SK-N-DZ (cell line): Measurements from ENCODE around the gene TM4SF1.
A peak's percentile ranks its signal among the peaks of the same experiment; 100 is the strongest.

ENCODE experiments used
- DNase-seq: peaks from one replicate; pipeline ENCODE4 v3.0.0-alpha.2; 2015; ENCODE audit warnings: low spot score

Gene TM4SF1

GRCh38 chr3:149375501-149376196 lies 1.8 kb downstream of the TM4SF1 start:
- DNase-seq: no peak

GRCh38 chr3:149374793-149375500 lies 2.5 kb downstream of the TM4SF1 start:
- DNase-seq: no peak

- DNase-seq: no peak
Observed at GRCh38 chr3:149374391-149374790, 3.1 kb downstream of the TM4SF1 start.

DNA sequence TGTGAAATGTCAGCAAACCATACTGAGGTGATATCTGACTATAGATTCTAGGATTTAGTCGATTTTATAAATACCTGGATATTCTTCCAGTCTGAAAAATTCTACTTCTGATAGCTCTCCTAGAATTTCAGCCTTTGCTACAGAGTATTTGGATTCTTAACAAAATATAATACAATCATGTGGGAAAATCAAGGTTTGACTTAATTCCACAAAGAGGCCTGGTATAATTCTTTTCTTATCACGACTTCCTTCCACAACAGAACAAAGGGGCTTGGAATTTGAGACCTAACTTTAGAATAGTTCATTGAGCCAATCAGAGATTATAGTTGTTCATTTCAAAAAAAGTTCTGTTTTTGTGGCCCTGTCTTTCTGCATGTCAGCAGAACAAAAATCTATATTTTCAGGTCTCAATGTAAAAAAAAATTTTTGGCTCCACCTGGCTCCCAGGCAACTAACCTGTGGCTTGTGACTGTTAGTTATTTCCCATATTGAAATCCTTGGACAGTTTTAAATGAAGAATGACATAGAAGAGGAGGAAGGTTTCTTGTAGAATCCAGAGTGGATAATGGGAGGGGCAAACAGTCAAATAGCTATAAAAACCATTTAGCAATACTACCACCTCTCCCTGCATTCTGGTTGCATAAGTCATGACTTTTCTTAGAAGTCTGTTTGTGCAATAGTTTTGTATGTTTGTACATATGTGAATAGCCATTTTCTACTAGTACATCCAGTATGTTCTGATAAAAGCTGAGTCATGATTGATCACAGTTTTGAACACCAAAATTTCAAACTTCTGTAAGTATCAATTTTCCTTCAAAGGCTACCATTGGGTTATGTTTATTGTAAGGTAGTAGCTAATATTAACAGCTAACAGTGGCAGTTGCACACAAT lies 4.0 kb downstream of the TM4SF1 start:
- no peak for DNase-seq

DNA sequence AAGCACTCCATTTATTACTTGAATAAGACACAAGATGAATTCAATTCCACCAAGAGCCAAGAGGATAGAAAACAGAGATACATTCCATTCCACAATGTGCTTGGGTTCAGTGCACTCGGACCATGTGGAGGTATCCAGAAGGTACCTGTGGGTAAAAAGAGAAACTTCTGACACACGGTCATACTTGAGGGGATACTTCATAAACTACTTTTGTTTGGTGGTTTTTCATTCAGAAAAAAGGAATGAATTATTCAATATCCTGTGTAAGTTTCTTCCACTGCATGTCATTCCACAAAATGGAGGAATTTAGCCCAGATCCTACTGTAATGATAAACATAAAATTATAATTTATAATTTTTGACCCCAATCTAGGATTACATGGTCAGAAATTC lies 5.7 kb downstream of the TM4SF1 start:
- DNase-seq: no peak

DNA sequence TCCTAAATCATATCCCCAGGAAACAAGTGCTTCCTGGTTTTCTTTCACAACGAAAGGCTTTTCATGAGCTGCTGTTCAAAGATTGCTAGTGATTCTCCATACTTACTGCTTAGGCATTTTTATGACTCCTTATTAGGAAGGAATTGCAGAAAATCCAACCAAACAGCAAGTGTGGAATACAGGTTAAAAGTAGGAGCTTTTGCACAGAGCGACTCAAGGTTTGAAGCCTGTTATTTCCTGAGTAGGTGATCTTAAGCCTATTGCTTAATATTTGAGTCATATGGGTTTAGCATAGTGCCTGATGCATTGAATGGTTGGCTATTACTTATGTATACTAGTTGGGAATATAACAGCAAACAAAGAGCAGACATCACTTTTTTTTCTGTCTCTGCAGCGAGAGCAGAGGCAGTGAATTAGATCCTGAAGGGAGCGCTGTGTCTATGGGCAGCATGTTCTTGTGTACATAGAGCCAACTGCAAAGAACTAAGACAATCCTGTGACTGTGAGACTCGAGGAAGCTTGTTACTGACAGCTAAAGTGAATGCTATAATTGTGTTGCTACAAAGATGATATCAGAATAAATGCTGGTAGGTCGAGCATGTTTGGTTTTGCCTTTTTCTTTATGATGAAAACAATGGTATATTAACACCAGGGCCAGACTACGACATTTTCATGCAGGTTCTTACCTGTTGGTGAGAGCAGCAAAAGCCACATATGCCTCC lies 6.3 kb downstream of the TM4SF1 start:
- DNase-seq: no peak

DNA sequence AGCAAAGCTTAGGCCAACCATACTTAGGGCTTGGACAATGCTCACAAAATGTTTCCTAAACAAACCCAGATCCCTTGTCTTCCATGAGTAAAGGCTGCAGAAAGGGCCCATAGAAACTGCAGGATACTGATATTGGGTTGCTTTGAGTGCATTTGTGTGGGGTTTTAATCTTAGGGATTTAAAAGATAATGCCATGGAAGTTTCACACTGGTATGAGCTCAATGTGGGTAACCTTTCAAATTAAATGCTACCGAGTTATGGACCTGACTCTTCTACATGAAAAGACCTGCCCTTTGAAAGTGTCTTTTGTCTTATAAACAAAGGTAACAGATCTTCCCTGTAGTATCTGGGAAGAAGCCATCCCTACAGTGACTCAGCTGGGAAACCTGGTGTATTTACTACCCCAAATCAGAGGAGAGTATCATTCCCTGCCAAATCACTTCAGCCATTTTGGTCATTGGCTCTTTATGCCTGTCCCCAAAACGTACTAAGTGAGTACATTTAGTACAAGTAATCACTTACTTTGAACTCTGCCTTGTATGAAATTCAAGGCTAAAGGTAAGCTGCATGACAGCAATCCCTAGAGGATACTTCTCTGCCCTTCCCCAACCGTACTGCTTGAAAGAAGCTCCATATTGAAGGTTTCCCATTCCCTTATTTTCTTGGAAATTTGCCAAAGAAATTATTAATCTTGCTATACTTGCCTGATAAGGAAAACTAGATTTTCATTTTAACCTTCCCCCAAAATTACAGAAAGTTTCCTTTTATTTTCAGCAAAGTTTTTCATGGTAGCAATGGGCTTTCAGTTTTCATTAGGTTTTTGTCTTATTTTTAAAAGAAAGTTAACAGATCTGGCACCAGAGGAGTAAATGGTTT lies 7.2 kb downstream of the TM4SF1 start:
- no peak for DNase-seq

- no peak for DNase-seq
Observed at GRCh38 chr3:149368674-149369497, 8.6 kb downstream of the TM4SF1 start.

- no peak for DNase-seq
Observed at GRCh38 chr3:149368201-149368673, 9.2 kb downstream of the TM4SF1 start.

DNA sequence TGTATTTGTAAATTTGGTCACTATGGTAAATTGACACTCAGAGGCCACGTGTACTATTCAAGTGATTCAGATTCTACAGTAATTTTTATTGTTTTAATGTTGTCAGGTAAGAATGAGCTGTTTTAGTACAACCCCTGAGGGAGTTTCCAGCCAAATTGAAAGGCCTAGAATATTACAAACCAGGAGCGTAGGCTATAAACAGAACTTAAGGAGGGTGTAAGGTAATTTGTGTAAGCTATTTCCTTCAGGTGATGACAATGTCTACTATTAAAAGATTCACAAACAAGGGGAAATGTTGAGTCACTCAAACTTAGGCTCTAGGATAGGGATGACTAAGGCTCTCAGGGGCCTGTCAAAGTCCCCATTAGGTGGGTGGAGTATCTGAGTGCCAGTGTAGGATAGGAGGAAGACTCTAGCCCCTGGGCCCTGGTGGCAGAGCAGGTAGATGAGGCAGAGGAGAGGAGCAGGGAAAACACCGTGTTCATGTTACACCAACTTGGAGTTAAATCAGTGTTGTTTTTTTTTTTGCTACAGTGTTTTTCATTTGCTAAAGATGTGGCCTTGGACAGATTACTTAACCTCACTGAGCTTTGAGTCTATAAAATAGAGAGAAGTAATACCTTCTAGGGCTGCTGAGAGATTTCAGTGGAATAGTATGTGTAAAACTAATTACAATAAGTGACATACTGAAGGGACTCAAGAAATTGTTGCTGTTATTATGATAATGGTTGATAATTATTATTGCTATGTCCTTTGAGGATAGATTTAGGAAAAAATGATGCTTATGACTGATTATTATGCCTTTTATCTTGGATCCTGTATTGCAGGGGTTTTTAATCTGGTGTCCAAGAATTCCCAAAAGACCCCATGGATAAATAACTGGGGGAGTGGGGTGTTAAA lies 10.3 kb downstream of the TM4SF1 start:
- DNase-seq: no peak

GRCh38 chr3:149366031-149366430 lies 11.4 kb downstream of the TM4SF1 start:
- DNase-seq: no peak

DNA sequence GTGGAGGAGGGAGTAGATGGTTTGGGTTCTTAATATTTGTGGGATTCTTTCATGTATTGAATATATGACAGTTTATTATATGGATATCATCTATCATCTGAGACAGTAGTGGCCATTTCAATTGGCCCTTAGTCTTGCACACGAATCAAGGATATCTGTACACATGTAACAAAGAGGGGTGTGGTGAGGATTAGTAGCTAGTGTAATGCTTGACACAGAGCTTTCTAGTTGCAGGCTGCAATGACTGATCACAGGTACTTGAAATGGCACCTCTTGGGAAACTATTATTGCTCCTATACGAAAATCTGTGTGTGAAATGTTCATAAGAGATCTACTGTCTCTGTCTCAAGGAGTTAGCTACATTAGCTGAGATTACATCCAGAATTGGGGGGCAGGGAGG lies 12.8 kb downstream of the TM4SF1 start:
- DNase-seq: no peak

DNA sequence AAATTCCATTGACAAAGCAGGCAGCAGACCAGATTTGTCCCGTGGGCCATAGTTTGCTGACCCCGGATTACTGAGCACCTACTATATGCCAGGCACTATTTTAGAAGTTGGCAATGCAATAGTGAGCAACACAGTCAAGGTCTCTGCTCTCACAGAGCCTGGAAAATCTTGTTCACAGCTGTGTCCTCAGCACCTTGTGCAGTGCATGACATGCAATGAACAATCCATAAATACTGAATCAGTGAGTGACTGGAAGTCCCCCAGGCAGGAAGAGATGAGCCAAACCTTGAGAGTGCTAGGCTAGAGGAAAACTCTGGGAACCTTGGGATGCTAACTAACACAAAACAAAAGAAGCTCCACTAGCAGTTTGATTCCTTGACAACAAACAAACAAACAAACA lies 14.4 kb downstream of the TM4SF1 start:
- DNase-seq: no peak

DNA sequence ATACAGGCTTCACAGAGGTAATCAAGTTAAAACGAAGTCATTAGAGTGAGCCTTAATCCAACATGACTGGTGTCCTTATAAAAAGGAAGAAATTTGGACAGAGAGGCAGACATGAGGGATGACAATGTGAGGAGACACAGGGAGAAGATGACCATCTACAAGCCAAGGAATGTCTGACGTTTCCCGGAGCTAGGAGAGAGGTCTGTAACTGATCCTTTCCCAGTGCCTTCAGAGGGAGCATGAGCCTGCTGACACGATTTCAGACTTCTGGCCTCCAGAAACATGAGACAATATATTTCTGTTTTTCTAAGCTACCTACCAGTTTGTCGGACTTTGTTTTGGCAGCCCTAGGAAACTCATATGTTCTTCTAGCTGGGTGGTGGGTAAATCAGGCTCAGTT lies 15.1 kb downstream of the TM4SF1 start:
- DNase-seq: no peak

GRCh38 chr3:149356630-149357029 lies 20.8 kb downstream of the TM4SF1 start:
- no peak for DNase-seq

DNA sequence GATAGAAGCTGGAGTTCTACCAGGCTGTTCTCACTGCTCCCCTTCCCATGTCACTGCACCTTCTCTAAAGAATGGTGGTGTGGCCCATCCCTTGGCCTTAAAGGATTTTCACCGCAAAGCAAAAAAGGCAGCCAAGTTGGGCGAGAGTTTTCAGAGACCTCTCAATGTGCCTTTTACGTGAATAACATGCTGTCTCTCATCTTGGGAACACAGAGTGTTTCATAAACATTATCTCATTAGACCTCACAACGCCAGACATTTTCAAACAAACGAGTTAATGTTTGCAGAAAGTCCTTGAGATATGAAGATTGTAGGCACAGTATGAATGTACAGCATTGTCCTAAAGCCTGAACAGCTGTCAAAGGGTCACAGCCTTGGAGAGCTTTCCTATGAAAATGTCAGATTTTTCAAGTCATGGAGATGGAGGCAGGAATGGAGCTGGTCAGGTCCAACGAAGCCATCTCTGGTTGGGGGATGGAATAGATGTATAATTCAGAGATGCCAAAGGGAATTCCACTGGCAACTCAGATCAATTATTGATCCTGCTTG lies 21.3 kb downstream of the TM4SF1 start:
- no peak for DNase-seq

DNA sequence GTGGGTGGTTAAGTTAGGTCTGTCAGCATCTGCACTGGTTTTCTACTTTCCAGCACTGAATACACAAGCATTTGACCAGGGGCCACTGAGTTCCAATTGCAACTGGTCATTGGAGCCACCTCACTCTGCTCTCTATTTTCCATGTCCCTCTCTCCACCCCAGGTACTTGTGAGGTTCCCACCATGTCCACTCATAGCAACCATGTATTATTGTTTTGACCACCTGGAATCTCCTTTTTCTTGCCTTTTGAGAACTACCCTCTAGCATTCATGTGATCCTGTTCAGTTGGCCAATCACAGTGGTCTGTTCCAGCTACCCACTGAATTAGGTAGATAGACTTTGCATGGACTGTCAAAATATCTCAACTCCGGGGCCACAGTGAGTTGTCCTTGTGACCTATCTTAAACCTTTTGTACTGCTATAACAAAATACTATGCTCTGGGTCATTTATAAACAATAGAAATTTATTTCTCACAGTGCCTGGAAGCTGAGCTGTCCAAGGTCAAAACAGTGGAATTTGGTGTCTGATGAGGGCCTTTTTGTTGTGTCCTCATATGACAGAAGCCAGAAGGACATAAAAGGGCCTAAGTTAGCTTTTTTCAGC lies 23.8 kb downstream of the TM4SF1 start:
- DNase-seq: no peak

DNA sequence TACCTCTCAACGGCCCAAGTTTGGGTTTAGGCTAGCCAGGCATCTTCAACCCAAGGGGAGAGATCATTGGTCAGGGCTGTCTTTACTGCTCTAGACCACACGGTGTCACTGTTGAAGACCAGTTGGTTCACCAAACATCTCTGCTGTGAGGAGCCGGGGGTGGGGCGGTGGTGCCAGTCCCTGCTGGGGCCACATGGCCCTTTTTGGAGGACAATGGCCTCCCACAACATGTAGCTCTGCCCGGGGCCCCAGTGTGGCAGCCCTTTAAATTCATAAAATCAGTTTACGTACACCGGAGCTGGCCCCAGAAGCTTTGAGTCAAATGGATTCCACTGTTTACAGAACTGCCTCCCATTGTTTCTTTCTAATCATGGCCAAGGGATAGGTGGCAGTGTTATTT lies 24.9 kb downstream of the TM4SF1 start:
- peak; percentile 18 for DNase-seq
